Stimulated activated CD4-positive, alpha-beta T cell treated with anti-CD3 and anti-CD28 coated beads, Interleukin-12 subunit alpha, Interleukin-12 subunit beta, amount 100 ng/mL, for 48 hours (primary cell): Measurements from ENCODE around the gene DDX51.

Experiments
- DNase-seq, 3 donors: peaks; one replicate each; pipeline ENCODE4 v3.0.0-alpha.2; 2020; ENCODE audit warnings: low read depth in 2 of 3, low spot score in 1 of 3

DDX51 gene

GRCh38 chr12:132167611-132168310 is 23.6 kb upstream of the DDX51 start:
- no peak for DNase-seq

- no peak for DNase-seq
Measured at GRCh38 chr12:132166801-132167591, 22.9 kb upstream of the DDX51 start.

GRCh38 chr12:132166093-132166492 is 22.0 kb upstream of the DDX51 start:
- DNase-seq = no peak

- DNase-seq = no peak
Measured at GRCh38 chr12:132165584-132165983, 21.5 kb upstream of the DDX51 start.

GRCh38 chr12:132164426-132164825 is 20.3 kb upstream of the DDX51 start:
- DNase-seq = no peak

- DNase-seq = no peak
Measured at GRCh38 chr12:132163911-132164288, 19.8 kb upstream of the DDX51 start.

GRCh38 chr12:132163041-132163910 is 19.2 kb upstream of the DDX51 start:
- DNase-seq = no peak

GRCh38 chr12:132162508-132163031 is 18.5 kb upstream of the DDX51 start:
- DNase-seq = no peak

GRCh38 chr12:132161796-132162507 is 17.8 kb upstream of the DDX51 start:
- no peak for DNase-seq

GRCh38 chr12:132161036-132161781 is 17.1 kb upstream of the DDX51 start:
- no peak for DNase-seq

GRCh38 chr12:132160601-132161035 is 16.5 kb upstream of the DDX51 start:
- no peak for DNase-seq

GRCh38 chr12:132160016-132160415 is 15.9 kb upstream of the DDX51 start:
- DNase-seq = no peak

GRCh38 chr12:132159555-132160003 is 15.5 kb upstream of the DDX51 start:
- DNase-seq = no peak

GRCh38 chr12:132158677-132159554 is 14.8 kb upstream of the DDX51 start:
- no peak for DNase-seq

GRCh38 chr12:132157733-132158409 is 13.8 kb upstream of the DDX51 start:
- DNase-seq = no peak

- DNase-seq = no peak
Measured at GRCh38 chr12:132156573-132157325, 12.6 kb upstream of the DDX51 start.

- DNase-seq = no peak
Measured at GRCh38 chr12:132155771-132156572, 11.9 kb upstream of the DDX51 start.
